Prostate gland (tissue), 2 donors: ENCODE results near the gene TMEM38A.

Source experiments
- POLR2AphosphoS5 ChIP-seq: sonication (generic); formaldehyde crosslinking; IDR thresholded peaks from one replicate; pipeline ENCODE4 v1.6.1; 2017; ENCODE audit warnings: antibody characterized with exemption
- TF ChIP-seq, protein P1 (sequence below), 4 experiments: fragments of 200-600 bp in 2 of 4; fragments of 450-650 bp in 2 of 4; sonication (generic) in 2 of 4; IDR thresholded peaks; 1 replicate in 3 of 4; 2 replicates in 1 of 4; pipeline ENCODE4 v1.5.1; 2016 to 2019; ENCODE audit warnings: antibody characterized with exemption in 4 of 4, mild to moderate bottlenecking in 2 of 4, moderate library complexity in 2 of 4

DNA sequence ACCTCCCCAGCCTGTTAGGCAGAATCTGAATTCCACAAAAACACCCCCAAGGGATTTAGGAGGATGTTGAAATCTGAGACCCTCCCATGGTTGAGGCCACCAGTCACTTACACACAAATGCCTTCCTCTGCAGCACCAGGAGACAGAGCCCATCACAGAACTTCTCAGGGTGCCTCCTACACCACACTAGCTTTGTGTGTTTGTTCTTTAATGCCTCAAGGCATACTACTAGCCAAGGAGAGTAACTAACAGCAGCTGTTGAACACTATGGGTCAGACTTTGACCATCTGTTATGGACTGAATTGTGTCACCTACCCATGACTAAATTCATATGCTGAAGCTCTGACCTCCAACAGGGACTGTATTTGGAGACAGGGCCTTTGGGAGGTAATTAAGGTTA, 23.4 kb upstream of the TMEM38A start:
- TF ChIP-seq, protein P1, sequence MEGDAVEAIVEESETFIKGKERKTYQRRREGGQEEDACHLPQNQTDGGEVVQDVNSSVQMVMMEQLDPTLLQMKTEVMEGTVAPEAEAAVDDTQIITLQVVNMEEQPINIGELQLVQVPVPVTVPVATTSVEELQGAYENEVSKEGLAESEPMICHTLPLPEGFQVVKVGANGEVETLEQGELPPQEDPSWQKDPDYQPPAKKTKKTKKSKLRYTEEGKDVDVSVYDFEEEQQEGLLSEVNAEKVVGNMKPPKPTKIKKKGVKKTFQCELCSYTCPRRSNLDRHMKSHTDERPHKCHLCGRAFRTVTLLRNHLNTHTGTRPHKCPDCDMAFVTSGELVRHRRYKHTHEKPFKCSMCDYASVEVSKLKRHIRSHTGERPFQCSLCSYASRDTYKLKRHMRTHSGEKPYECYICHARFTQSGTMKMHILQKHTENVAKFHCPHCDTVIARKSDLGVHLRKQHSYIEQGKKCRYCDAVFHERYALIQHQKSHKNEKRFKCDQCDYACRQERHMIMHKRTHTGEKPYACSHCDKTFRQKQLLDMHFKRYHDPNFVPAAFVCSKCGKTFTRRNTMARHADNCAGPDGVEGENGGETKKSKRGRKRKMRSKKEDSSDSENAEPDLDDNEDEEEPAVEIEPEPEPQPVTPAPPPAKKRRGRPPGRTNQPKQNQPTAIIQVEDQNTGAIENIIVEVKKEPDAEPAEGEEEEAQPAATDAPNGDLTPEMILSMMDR (IDR thresholded peaks at IDR 0.05) = no peak
- no peak for TF ChIP-seq POLR2AphosphoS5
